GM19324 (cell line): Measurements from ENCODE around the gene WARS2.

Source experiments
- ATAC-seq: cut with Tn5 transposase; IDR thresholded peaks from one replicate; pipeline ENCODE4 v1.9.1; 2021; ENCODE audit warnings: mild to moderate bottlenecking, moderate library complexity; ENCODE audit not compliant: unreplicated experiment, low FRiP score

The WARS2 gene

DNA sequence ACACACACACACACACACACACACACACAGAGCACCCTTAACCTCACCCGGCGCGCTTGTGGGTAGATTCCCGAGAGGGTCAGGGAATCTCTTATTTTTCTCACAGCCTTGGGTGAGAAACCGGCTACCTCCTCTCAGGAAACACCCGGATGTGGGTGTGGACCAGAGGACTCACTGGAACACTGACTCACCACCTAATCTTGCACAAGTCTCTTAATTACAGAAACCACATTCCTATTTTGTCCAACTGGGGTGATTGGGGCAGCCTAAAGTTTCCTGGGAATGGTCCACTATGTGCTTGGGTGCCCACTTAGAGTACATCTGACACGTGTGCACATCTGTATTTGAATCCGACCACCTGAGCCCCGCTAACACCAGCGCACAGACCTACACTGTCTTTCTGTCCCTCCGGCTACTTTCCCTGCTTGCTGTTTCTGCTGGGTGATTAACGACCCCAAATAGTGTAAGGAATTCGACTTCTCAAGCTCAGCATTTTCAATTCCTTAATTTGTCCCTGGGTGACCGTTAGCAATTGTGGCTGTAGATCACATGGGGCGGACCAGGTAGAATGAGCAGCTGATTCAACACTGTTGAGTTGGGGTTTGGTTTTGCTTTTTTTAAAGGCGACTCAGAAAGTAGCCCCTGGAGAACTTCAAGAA is 138.3 kb downstream of the WARS2 start:
- ATAC-seq, result no peak

DNA sequence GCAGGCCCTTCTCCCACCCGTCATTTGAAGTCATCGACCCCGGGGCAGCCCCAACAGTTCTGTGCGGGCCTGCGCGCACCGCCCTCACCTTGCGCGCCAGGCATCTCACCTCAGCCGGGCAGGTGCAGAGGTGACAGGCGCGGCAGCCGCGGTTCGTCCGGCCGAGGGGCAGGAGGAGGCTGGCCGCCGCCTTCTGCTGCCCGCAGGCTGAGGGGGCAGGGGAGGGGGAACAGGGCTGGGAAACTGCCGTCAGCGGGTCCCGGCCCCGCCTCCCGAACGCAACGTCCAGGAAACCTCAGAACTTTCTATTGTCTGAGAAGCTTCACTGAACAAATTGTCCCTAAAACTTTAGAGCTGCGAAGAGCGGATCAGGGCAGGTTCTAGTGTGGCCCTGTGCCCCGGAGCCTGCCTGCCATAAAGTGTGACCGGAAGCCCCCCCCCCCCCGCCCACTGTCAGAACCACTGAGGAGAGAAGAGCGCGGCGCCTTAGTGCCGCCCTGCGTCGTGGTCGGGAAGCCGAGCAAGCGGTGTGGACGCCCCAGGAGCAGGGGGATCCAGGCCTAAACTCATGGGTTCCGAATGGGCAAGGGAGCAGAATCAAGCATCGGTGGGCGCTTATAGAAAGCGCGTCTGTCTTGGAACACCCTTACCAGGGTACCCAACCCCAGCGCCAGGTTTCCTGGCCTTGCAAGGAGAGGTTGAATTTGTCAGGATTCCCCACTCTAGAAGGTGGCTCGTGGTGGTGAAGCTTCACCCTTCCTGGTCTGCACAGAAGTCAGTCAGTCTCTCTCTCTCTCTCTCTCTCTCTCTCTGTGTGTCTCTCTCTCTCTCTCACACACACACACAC is 139.0 kb downstream of the WARS2 start:
- ATAC-seq, result no peak

DNA sequence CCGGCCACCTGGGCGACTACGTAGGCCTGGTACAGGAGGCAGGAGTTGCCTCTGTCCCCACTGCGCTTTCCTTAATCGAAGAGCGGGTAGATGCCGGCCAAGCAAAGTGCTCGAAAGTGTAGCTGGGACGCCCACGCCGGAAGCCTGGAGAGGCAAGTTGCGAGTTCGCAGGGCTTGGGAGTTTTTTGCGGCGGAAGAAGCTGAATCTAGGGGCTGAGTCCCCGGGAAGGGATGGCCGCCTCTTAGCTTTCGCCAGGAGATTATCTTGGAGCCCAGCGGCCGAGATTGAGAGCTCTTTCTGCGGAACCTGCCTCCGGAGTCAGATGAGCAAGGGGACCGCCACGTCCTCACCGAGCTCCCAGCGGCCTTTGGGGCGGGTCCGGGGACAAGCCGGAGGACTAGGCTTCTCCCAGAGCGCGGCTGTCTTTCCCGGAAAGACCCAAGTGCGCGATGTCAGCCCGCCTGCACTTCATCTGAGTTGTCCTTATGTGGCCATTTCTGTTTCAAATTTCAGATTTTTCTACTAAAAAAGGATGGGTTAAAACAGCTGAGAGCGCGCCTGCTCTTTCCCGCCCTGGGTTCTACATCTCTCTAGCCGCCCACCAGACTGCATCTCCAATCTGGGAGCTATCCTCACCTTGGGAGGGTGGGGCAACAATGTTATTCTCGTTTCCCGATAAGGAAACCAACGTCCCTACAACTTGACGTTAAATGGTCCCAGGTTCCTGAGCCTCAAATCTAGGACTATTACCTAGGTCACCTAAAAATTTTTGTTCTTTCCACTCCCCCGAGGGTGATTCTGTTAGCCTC is 139.9 kb downstream of the WARS2 start:
- no peak for ATAC-seq

DNA sequence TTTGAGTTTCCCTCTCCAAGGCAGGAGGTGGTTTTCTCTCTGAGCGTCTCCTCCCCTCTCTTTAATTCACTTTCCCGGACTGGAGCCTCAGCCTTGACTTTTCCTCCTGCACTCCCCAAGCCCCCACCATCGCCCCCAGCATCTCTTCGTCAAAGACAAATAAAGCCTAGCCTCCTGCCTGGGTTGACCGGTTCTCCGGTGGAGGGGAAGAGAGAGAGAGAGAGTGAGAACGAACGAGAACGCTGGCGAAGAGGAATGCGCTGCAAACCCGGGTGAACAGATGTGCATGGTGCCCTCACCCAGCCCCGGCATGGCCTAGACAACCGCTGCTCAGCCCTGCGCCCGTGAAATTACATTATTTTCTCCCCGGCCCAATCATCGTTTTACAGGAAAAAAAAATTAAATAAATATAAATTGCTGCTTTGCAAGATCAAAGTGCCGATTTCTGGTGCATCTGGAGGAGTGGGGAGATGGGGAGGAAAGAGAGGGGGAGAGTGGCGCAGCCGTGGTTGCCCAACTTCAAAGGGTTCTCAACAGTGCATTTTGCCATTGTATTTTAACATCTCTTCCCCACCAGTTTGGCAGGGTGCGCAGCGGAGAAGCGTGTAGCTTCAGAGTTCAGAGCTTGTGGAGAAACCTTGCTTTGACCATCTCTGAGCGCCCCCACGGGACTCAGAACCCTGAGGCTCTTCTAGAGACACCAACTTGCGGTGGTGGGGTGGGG is 140.9 kb downstream of the WARS2 start:
- ATAC-seq, result no peak

DNA sequence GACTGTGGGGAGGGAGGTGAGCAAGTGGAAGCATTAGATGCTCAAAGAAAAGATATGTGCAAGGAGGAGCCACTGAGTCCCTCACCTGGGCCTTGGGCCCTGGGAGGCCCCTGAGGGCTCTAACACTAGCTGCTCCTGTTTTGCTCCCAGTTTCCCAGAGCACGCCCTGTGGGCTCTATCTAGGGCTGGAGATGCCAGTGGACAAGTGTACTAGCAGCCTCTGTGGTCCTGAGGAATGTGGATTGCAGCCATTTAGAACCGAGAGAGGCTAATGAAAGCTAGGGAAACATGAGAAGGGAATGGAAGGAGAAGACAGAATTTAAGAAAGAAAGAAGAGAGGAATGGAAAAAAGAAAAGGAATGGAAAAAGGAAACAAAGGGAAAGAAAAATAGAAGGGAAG is 142.3 kb downstream of the WARS2 start:
- no peak for ATAC-seq

DNA sequence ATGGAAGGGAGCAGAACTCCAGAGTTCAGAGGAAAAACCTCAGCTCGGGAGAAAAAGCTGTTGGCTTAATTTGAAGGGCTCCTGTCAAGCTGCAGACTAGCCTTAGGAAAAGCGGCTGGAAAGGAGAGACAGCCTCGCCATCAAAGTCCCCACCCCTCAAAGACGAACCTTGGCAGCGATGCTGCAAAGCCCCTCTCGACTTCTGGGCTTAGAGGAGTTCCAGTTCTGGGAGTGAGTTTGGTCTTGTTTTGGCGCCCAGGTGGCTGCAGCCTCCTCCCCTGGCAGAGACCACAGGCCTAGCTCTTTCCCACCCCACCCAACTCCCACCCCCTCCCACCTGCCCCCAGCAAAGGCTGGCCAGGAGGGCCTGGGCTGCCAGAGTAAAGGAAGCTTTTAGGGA is 143.2 kb downstream of the WARS2 start:
- no peak for ATAC-seq

DNA sequence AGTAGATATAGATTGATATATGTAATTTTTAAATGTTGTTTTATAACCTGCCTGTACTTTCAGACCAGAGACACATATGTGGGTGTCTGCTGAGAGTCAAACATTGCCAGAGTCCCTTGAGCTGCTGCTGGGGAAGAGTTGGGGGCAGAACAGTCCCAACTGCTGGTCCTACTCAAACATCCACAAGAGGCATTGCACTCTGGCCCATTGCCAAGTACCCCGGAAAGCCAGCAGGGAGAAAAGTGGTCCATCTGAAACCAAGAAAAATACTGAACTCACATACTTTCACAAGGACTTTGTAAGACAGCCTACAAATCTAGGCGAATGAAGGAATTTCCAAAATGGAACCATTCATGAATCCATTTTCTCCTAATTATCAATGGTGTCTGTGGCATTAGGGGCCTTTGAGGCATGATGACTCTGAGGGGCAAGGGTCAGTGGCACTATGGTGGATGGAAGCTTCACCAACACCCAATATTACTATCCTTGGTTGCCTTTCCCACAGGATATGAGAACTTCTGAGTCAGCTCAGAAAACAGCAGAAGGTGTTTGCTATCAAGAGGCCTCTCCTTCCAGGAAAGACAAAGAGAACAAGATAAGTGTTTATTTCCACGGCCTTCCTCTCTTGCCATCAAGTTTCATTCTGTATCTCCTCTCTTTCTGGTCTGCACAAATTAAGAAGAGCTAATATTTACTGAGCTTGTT is 145.0 kb downstream of the WARS2 start:
- ATAC-seq, result no peak

DNA sequence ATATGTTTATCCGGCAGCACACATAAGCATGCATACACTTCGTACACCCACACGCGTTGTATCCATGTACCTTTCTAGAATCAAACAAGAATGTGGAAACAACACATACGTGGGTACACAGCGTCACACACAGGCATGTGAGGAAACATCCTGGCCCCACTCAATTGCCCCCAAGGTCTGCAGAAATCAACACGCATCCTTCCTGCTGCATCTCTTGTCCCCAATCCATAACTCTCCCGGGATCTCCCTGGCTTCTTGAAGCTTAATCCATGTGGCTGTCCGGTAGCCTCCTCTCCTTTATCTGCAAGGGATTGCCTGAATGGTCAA is 146.8 kb downstream of the WARS2 start:
- no peak for ATAC-seq

DNA sequence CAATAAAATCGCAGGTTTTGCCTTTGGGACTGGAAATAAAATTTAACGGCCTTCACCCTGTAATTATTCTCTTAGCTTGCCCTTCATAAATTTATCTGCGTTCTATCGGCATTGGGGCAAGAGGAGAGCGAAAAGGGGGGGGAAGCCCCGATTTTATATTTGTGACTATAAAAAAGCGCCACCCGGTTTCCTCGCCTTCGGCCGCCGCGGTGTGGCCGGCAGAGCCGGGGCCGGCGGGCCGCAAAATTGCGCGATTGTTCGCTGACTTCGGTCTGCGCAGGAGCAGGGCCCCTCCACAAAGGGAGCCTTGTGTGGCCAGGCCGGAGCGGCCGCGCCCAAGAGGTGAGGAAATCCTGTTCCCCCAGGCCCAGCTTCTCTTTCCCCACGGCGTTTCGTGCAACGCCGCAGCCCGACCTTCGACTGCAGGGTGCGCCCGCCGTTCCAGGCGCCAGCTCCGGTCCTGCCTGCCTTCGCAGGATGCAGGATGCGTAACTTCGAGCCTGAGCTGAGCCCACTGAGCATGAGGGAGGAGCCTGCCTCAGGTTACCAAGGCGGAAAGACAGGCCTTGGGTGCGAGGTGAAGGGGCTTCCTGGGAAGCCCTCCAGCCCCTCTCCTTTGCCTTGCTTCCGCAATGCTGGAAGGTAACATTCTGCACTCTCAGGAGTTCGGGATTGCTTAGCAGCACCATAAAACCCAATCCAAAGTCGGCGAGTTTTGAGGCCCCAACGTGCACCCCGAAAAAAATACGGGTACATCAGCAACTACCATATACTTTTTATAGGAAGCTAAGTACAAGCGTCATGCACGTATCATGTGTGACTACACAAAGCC is 147.4 kb downstream of the WARS2 start:
- no peak for ATAC-seq

DNA sequence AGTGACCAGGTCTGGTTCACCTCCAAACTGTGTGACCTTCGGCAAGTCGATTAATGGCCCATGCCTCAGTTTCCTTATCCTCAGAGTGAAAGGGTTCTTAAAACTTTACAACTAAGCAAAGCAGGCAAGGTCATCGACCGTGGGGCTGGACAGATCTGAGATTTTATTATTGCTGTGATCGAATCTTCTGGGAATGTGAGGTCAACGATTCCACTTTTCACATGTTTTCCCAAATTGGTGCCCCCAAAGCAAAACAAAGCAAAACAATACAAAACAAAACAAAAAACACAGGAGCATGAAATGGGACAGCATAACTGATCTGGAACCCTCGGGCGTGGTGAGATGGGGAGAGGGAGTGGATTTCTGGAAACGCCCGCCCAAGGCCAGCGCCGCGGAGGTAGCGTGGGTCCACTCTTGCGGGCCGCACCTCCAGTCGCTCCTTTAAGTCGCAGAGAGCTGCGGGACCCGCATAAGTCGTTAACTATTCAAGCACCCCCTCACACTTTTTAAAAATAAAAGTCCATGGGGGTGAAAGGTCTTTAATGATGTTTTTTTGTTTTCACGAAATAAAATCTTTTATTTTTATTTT is 148.1 kb downstream of the WARS2 start:
- ATAC-seq, result no peak

DNA sequence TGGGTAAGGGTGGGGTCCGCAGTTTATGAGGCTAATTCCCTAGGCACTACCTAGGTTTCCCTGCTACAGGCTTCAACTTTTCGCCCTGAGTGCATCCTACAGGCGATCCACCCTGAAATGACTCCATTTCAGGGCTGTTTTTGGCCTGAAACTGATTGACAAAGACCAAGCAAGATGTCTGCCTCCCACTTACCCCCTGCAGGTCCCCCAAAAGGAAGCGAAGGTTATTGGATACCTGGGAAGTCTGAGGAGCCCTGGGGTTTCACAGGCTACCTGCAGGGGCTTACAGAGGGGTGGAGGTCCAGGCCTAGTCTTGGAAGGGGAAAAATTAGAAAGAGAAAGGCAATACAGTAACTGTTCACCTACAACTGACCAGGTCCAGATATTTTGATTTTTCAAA is 149.0 kb downstream of the WARS2 start:
- ATAC-seq, result no peak

DNA sequence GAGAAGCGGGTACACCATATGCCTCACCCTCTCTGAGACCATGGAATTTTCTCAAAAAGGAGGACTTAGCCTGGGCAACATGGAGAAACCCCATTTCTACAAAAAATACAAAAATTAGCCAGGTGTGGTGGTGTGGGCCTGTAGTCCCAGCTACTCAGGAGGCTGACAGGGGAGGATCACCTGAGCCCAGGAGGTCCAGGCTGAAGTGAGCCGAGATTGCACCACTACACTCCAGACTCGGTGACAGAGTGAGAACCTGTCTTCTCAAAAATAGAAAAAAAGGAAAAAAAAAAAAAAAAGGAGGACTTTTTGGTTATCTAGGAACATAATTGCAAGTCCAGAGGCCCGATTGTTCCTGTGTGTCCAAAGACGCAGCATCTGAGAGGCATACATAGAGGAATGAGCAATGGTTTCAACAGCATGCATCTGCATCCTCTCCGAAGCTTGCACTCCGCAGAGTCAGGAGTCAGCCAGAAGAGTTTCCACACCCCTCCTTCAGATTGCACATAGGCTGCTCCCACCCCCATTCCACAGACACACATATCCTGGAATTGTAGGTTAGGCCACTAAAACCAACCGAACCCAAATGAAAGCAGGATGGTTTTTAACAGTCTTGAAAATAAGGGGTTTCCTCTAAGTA is 149.8 kb downstream of the WARS2 start:
- no peak for ATAC-seq

DNA sequence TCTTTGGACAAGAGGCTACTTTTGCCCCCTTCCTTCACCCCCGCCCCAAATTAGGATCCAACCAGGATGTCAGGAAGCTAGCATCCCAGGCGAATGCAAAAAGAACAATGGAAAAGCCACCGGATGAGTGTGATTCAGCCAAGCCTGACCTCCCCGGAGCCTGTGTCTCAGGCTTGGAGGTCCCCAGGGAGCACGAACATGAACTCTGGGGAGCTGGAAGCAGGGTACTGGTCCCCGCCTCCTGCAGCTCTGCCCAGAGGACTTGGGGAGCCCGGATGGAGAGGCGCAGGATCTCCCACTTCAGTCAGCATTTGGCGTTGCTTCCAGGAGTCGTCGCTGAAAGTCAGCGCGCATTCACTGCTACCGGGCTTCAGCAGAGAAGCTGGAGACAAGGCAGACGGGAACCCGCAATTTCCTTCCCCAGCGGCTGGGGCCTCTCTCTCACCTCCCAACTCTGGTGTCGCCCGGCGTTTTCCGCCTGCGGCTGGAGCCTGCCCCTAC is 150.5 kb downstream of the WARS2 start:
- no peak for ATAC-seq

DNA sequence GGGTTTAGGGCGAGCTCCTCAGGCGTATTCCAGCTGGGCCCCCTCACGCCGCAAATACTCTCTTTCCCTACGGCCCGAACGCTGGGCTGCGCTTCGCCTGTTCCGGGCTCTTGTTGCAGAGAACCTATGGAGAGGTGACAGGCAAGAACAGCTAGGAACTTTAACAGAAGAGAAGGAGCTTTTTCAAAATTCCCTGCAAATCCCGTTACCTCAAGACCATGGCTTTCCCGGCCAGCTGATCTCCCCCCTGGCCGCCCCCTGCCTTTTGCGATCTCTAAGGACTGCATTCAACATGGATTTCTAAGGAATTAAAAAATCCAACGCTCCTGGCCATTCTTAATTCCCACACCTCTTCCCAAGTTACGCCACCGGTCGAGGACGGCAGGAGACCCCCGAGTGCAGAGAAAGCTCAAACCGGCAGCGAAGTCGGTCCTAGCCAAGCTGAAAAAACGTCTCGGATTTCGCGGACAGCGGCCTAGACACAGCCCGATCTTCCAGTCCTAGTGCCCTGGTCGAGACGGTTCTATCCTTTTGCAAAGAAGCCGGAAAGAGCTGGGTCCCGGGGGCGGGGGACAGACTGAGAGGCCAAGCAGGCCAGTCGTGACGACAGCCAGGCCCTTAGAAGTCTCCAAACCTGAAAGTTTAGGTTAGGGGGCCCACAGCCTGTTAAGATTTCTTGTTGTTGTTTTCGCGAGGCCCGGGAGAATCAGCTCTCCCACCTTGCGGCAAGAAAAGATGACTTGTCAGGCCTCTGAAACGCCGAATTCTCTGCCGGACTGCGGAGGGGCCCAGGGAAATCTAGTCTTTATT is 151.2 kb downstream of the WARS2 start:
- ATAC-seq, result no peak

DNA sequence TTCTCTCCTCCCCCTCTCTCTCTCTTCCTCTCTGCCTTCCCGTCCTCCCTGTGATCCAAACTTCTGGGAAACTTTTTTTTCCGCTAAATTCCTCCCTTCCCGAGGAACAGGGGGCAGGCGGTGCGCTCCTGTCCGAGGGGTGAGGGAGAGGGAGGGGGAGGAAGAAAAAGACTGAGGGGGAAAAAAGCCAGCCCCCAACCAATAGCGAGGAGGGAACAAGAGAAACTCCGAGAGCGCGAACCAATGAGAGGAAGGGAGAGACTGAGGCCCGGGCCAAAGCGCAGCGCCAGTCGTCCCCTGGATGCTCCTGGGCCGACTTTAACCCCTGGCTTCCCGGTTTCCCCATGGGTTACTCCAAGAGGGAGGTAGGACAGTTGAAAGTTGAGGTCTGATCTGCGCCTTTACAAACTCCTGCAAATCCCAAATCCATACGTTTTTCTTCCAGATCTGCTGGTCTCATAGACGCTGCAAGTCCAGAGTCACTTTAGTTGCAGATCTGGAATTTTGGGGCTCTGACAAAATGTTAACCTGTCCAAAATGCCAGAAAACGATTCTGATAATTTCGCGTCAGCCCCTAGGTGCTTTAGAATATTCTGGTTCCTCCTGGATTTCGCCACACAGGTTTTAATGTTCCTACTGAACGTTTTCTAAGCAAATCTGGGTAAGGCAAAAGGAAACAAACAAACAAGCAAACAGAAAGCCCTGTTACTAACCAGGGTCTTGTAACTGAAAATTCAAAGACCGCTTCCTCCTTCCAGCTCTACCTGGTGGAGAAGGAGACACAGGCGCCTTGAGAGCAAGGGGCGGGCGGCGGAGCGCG is 152.1 kb downstream of the WARS2 start, which contains the start of gene TBX15:
Gene TBX15, minus strand, starts transcription at position 158 of the 820 bp plus-strand sequence. CDS start 548 bp downstream, outside the sequence.
- ATAC-seq, result no peak

DNA sequence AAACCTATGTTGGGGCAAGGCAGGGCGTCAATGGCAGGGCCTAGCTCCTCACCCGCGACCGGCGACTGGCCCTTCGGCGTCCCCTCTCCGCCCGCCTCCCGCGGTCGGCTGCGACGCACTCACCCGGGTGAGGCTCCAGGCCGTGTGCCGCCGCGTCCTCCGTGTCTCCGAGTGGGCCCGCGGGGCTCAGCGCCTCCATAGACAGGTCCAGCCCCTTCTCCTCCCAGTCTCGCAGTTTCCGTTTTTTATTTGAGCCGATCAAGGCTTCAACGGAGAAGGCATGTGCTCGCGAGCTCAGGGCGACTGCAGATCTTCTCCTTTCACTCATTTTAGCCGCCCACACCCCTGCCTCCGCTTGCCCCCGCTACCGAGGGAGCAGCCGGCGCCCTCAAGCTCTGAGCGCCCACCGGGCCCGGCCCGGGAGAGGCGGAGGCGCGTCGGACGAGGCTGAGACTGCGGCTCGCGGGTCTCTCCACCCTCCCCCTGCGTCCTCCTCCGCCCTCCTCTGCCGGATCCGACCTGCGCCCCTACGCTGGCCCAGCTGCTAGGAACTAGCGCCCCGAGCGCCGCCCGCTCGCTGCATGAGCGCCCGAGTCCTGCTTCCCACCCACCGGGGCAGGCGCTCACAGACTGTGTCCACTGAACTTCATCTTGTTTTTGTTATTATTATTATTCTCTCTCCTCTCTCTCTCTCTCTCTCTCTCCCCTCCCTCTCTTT is 152.8 kb downstream of the WARS2 start:
- peak; percentile 44 for ATAC-seq
